ENCODE data around the gene GFI1. TPM values are rescaled to one million over a fixed set of nuclear protein-coding genes. Genes with fewer than 3 reads are reported as not detected.

The GFI1 gene
- total RNA-seq, 1 donor from 2014 or later, result not detected

DNA sequence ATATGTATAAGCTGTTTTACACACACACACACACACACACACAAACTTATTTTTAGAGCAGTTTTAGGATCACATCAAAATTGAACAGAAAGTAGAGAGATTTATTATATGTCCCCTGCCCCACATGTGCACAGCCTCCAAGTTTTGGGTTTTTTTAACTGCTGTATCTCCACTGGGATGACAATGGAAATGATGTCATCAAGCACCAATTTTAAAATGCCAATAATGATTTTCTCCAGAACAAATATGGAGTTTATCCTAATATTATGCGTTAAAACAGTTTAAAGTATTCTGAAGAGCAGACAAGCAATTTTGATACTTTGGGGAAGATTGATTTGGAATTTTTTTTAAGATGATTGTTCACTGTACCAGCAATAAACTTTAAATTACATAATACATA is 56.7 kb downstream of the GFI1 start:
- Histone ChIP-seq H3K9me3 (no peaks in the 10 kb centered on the region), H3K4me1 (no peaks in the 10 kb centered on the region), H3K36me3 (no peaks in the 10 kb centered on the region), H3K4me3 (no peak overlapping the region), H3K27ac (no peak overlapping the region), H3K27me3 (no peaks in the 10 kb centered on the region)
- intact Hi-C loops (cut with DNase I), result no loop called here
- TF ChIP-seq, protein P1, sequence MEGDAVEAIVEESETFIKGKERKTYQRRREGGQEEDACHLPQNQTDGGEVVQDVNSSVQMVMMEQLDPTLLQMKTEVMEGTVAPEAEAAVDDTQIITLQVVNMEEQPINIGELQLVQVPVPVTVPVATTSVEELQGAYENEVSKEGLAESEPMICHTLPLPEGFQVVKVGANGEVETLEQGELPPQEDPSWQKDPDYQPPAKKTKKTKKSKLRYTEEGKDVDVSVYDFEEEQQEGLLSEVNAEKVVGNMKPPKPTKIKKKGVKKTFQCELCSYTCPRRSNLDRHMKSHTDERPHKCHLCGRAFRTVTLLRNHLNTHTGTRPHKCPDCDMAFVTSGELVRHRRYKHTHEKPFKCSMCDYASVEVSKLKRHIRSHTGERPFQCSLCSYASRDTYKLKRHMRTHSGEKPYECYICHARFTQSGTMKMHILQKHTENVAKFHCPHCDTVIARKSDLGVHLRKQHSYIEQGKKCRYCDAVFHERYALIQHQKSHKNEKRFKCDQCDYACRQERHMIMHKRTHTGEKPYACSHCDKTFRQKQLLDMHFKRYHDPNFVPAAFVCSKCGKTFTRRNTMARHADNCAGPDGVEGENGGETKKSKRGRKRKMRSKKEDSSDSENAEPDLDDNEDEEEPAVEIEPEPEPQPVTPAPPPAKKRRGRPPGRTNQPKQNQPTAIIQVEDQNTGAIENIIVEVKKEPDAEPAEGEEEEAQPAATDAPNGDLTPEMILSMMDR (IDR thresholded peaks at IDR 0.05), result no peak
- no peak for DNase-seq (ENCODE audit: low spot score in 2 of 2)

DNA sequence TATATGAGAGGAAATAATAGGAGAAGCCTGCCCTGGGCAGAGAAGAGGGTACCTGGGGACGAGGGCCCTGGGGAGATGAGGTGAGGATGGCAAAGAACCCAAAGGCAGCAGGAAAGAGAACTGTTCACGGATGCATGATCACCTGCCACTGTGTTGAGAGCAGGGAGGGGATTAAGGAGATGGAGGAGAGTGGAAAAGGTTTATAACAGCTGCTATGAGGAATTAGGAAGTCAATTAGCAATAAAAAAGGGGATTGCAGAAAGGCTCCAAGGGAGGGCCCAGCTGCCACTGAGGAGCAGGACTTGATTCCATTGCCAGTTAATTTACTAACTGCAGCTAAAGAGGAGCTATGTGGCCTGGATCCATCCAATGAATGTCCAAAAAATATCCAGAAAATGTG is 61.1 kb downstream of the GFI1 start:
- TF ChIP-seq, protein P1 (IDR thresholded peaks at IDR 0.05), result no peak
- Histone ChIP-seq H3K27me3 (no peaks in the 10 kb centered on the region), H3K9me3 (no peaks in the 10 kb centered on the region), H3K4me3 (no peak overlapping the region), H3K36me3 (no peaks in the 10 kb centered on the region), H3K27ac (no peak overlapping the region), H3K4me1 (no peaks in the 10 kb centered on the region)
- intact Hi-C loops (cut with DNase I), result no loop called here
- no peak for DNase-seq (ENCODE audit: low spot score in 2 of 2)

Other genes with a start within 250 kb of the GFI1 start
- 9.8 TPM for gene GLMN, start 187.9 kb downstream of the GFI1 start, total RNA-seq
- 1.5 TPM for gene RPAP2, start 187.9 kb downstream of the GFI1 start, total RNA-seq